K562 (cell line): Measurements from ENCODE around the gene PGBD1. TPM values are rescaled to one million over a fixed set of nuclear protein-coding genes. Genes with fewer than 3 reads are reported as not detected.
A peak's percentile ranks its signal among the peaks of the same experiment; 100 is the strongest.

ENCODE experiments used
- ATAC-seq: fragments of 200-7000 bp; cut with Tn5 transposase; 3 replicates; pipeline ENCODE4 v1.9.1; 2020; ENCODE audit warnings: moderate library complexity
- BruUV-seq: library from RNA; stranded (reverse); fragments of 400-500 nt; replicated peaks from 2 replicates; lab custom pipeline; 2021; lab: Mats Ljungman, UMichigan
- CTCF ChIA-PET: fragments of 300-600 bp; formaldehyde crosslinking; extraction: SDS; loops from one replicate; lab custom pipeline; 2021; ENCODE audit warnings: low intra/inter-chr PET ratio; lab: Yijun Ruan, JAX
- POLR2A ChIA-PET: fragments of 300-600, 350-650 bp; sonication (Branson Sonifier 250); formaldehyde crosslinking; extraction: SDS; loops from one replicate; lab custom pipeline; 2021; ENCODE audit warnings: antibody characterized with exemption, inconsistent platforms; lab: Yijun Ruan, JAX
- DNase-seq, 4 experiments: peaks; one replicate each; pipeline versions ENCODE4 v3.0.0 to v3.0.0-alpha.2; 2011 to 2018; ENCODE audit warnings: low spot score in 3 of 4, mixed read lengths in 3 of 4; ENCODE audit errors: extremely low read depth in 1 of 4
- FAIRE-seq: peaks from 2 replicates; lab custom pipeline; 2011; peaks lifted over from hg19 to GRCh38; lab: Jason Lieb, UNC
- H2AFZ ChIP-seq: 2 replicates; pipeline ENCODE4 v1.6.0; 2011; ENCODE audit warnings: low read depth, low read length, control low read depth, inconsistent platforms
- H3K27ac ChIP-seq: fragments of 200-600 bp; 3 replicates; pipeline ENCODE4 v1.8.0; 2011; ENCODE audit warnings: low read depth, mild to moderate bottlenecking, control low read depth, inconsistent platforms, low read length, moderate library complexity, mixed read lengths; ENCODE audit errors: extremely low read depth
- H3K27me3 ChIP-seq, 2 experiments: fragments of 300-600 bp in 1 of 2; 2 replicates in 1 of 2; 3 replicates in 1 of 2; pipeline versions ENCODE4 v1.6.0 to v1.8.0; 2011; ENCODE audit warnings: inconsistent platforms in 2 of 2, low read length in 2 of 2, mild to moderate bottlenecking in 1 of 2, mixed read lengths in 1 of 2, moderate library complexity in 1 of 2; ENCODE audit not compliant: control insufficient read depth in 2 of 2, insufficient read depth in 2 of 2
- H3K36me3 ChIP-seq: fragments of 300-600 bp; 3 replicates; pipeline ENCODE4 v1.8.0; 2011; ENCODE audit warnings: mild to moderate bottlenecking, low read length, inconsistent platforms; ENCODE audit not compliant: control insufficient read depth, insufficient read depth
- H3K4me1 ChIP-seq, 2 experiments: fragments of 200-600 bp in 1 of 2; replicated peaks in 1 of 2; 2 replicates in 1 of 2; 3 replicates in 1 of 2; pipeline versions ENCODE4 v1.5.1 to v1.8.0; 2011; ENCODE audit warnings: inconsistent platforms in 2 of 2, low read length in 2 of 2, mild to moderate bottlenecking in 1 of 2, mixed read lengths in 1 of 2, moderate library complexity in 1 of 2; ENCODE audit not compliant: control insufficient read depth in 2 of 2, insufficient read depth in 2 of 2
- H3K4me2 ChIP-seq: 2 replicates; pipeline ENCODE4 v1.6.1; 2011; ENCODE audit warnings: low read length, control low read depth, inconsistent platforms, mixed read lengths; ENCODE audit not compliant: insufficient read depth
- H3K4me3 ChIP-seq: fragments of 200-600 bp; sonication (generic), shearing (Covaris generic); 2 replicates; pipeline ENCODE4 v1.5.1; 2016; ENCODE audit warnings: control low read depth, inconsistent platforms
- H3K79me2 ChIP-seq: fragments of 200-600 bp; 3 replicates; pipeline ENCODE4 v1.8.0; 2011; ENCODE audit warnings: low read length, inconsistent platforms; ENCODE audit not compliant: control insufficient read depth, insufficient read depth
- H3K9ac ChIP-seq, 2 experiments: 2 replicates each; pipeline versions ENCODE4 v1.6.0 to v1.6.1; 2011; ENCODE audit warnings: low read depth in 2 of 2, low read length in 2 of 2, control low read depth in 1 of 2, inconsistent platforms in 1 of 2, mild to moderate bottlenecking in 1 of 2, mixed read lengths in 1 of 2; ENCODE audit not compliant: insufficient read depth in 1 of 2
- H3K9me1 ChIP-seq: one replicate; pipeline ENCODE4 v1.6.0; 2011; ENCODE audit warnings: inconsistent platforms, mild to moderate bottlenecking, low read length, moderate library complexity; ENCODE audit not compliant: control insufficient read depth, insufficient read depth
- H3K9me3 ChIP-seq: replicated peaks from 2 replicates; pipeline ENCODE4 v1.5.1; 2011; ENCODE audit warnings: low read depth, low read length, inconsistent platforms; ENCODE audit not compliant: control insufficient read depth, insufficient read depth
- H4K20me1 ChIP-seq: replicated peaks from 2 replicates; pipeline ENCODE4 v1.6.1; 2011; ENCODE audit warnings: low read length, inconsistent platforms, mixed read lengths; ENCODE audit not compliant: control insufficient read depth, insufficient read depth
- GABPA ChIP-seq: fragments of 200-800 bp; sonication (Bioruptor generic); conservative IDR thresholded peaks from 2 replicates; pipeline ENCODE4 v1.6.1; 2016; ENCODE audit warnings: low read depth, missing genetic modification characterization, missing compliant biosample characterization
- HMBOX1 ChIP-seq: sonication (generic); IDR thresholded peaks from 2 replicates; pipeline ENCODE4 v1.6.1; 2016
- HNRNPK ChIP-seq: fragments of 200-400 bp; formaldehyde crosslinking; IDR thresholded peaks from one replicate; pipeline ENCODE4 v1.6.1; 2018; ENCODE audit warnings: mild to moderate bottlenecking, low read depth, low read length; ENCODE audit not compliant: poor library complexity, severe bottlenecking
- SPI1 ChIP-seq: IDR thresholded peaks from 2 replicates; pipeline ENCODE4 v1.6.1; 2011; ENCODE audit warnings: low read depth, low read length, control low read depth, borderline replicate concordance
- ZBTB9 ChIP-seq: fragments of 450-650 bp; formaldehyde crosslinking; IDR thresholded peaks from 2 replicates; pipeline ENCODE4 v1.4.0; 2020; ENCODE audit warnings: mild to moderate bottlenecking, moderate library complexity
- ZEB2 ChIP-seq: fragments of 450-650 bp; IDR thresholded peaks from 2 replicates; pipeline ENCODE4 v1.6.1; 2016
- ZNF695 ChIP-seq: fragments of 450-650 bp; formaldehyde crosslinking; IDR thresholded peaks from 2 replicates; pipeline ENCODE4 v1.4.0; 2020; ENCODE audit warnings: mild to moderate bottlenecking, moderate library complexity
- WGBS: fragments of 100-300 bp; shearing (Covaris generic); methylation state at CpG from one replicate; pipeline ENCODE4 v1.1.6; 2016; ENCODE audit warnings: low coverage, mixed read lengths; ENCODE audit not compliant: insufficient coverage; ENCODE audit errors: missing lambda C conversion rate; 5-methylcytosine and 5-hydroxymethylcytosine counted together
- in situ Hi-C: fragments of 300-500 bp; cut with MboI; formaldehyde crosslinking; loops from 4 replicates; pipeline ENCODE4 v1.15.0; 2018; ENCODE audit warnings: inconsistent platforms, mixed read lengths
- intact Hi-C: fragments of 100-400 bp; cut with micrococcal nuclease; formaldehyde crosslinking; loops from 2 replicates; pipeline ENCODE4 v1.14.2; 2022
- polyA plus RNA-seq, 8 experiments: library from polyadenylated mRNA; depleted of rRNA in 4 of 8; stranded (reverse) in 5 of 8; unstranded in 3 of 8; fragments of >200 nt; fragmentation: Nextera tagmentation in 2 of 8; fragmentation: Illumina TruSeq in 1 of 8; extraction: Ambion mirVana in 2 of 8; extraction: Trizol in 1 of 8; gene quantifications; 2 replicates each; pipeline versions ENCODE4 v1.2.1 to v1.2.3, GENCODE V29; 2011 to 2014; ENCODE audit warnings: inconsistent platforms in 1 of 8, missing spikeins in 1 of 8
- total RNA-seq, 7 experiments: library from RNA; depleted of rRNA in 6 of 7; stranded (reverse); fragments of >200 nt in 6 of 7; fragmentation: Illumina TruSeq in 2 of 7; extraction: Trizol in 2 of 7; gene quantifications; 2 replicates each; pipeline versions ENCODE4 v1.2.1 to v1.2.3, GENCODE V29; 2011 to 2021; ENCODE audit warnings: low replicate concordance in 1 of 7

PGBD1 gene
- total and polyA plus RNA-seq, 9 of the 15 experiments (the other 6 are each of a cell fraction or from before 2014, with no cell fraction given), result 3.3 to 9.0 (median 7.3) TPM

- TF ChIP-seq ZEB2 (0 out of 2 replicates have a peak, but pooled peaks have one; percentile 19), HMBOX1 (no peak), ZBTB9 (CRISPR knock-in tag) (no peak), ZNF695 (CRISPR knock-in tag) (no peak)
Observed at GRCh38 chr6:28232785-28233184, 48.6 kb upstream of the PGBD1 start (continued).

GRCh38 chr6:28235912-28236452 lies 45.4 kb upstream of the PGBD1 start:
- Histone ChIP-seq H3K79me2 (no peaks in the 10 kb centered on the region), H3K9ac (no peak overlapping the region), H3K9me1 (no peaks in the 10 kb centered on the region), H3K4me2 (no peak overlapping the region), H3K4me1 (no peaks in the 10 kb centered on the region), H4K20me1 (no peaks in the 10 kb centered on the region), H3K27me3 (no peaks in the 10 kb centered on the region), H2AFZ (no peak overlapping the region), H3K27ac (no peak overlapping the region), H3K4me3 (no peak overlapping the region), H3K36me3 (peaks cover 39% of the 10 kb centered on the region), H3K9me3 (no peaks in the 10 kb centered on the region)
- TF ChIP-seq HNRNPK, result no peak
- TF ChIP-seq GABPA, result no peak
- TF ChIP-seq SPI1, result peak; percentile 87
- in situ Hi-C loops (no loop called here), intact Hi-C loops (no loop called here)
- BruUV-seq, result no TSS peak
- DNase-seq (no peak), ATAC-seq (no peak), FAIRE-seq (no peak)
- ChIA-PET CTCF (no interaction called here), POLR2A (interaction anchor here (0.6 to 1.2 kb wide), 2 partner anchors 9 to 95 kb away, joined by 4 to 7 read pairs; partner anchors contain the start of gene ZKSCAN8)
- 83% methylated on average over 3 of the region's 3 CpGs for WGBS
